Kidney (tissue), 22 donors: ENCODE data around the gene PCGF5. TPM values are rescaled to one million over a fixed set of nuclear protein-coding genes. Genes with fewer than 3 reads are reported as not detected.
A peak's percentile ranks its signal among the peaks of the same experiment; 100 is the strongest.

Experiments used
- DNase-seq, 5 donors: peaks; one replicate each; pipeline ENCODE4 v3.0.0-alpha.2; 2013 to 2020
- FAIRE-seq: peaks from 2 replicates; lab custom pipeline; 2012; peaks lifted over from hg19 to GRCh38; lab: Jason Lieb, UNC
- H3K27ac ChIP-seq, 2 donors: one replicate each; pipeline ENCODE4 v1.7.0; 2013; ENCODE audit warnings: low read depth in 2 of 2, low read length in 2 of 2, inconsistent platforms in 1 of 2
- H3K27me3 ChIP-seq: one replicate; pipeline ENCODE4 v1.7.1; 2013; ENCODE audit warnings: low read length, inconsistent platforms; ENCODE audit not compliant: control insufficient read depth, insufficient read depth
- H3K36me3 ChIP-seq, 3 donors: one replicate each; pipeline versions ENCODE4 v1.7.0 to v1.7.1; 2013; ENCODE audit warnings: low read length in 3 of 3, control low read depth in 1 of 3, inconsistent platforms in 1 of 3; ENCODE audit not compliant: insufficient read depth in 3 of 3, control insufficient read depth in 2 of 3
- H3K4me1 ChIP-seq, 3 donors: one replicate each; pipeline versions ENCODE4 v1.7.0 to v1.7.1; 2013; ENCODE audit warnings: low read length in 3 of 3, inconsistent platforms in 1 of 3, low read depth in 1 of 3; ENCODE audit not compliant: control insufficient read depth in 2 of 3, insufficient read depth in 2 of 3
- H3K4me3 ChIP-seq, 3 donors: one replicate each; pipeline versions ENCODE4 v1.7.0 to v1.8.1; 2013; ENCODE audit warnings: low read length in 3 of 3, control low read depth in 1 of 3, inconsistent platforms in 1 of 3
- H3K9ac ChIP-seq, 3 donors: one replicate each; pipeline versions ENCODE4 v1.7.0 to v1.7.1; 2013; ENCODE audit warnings: low read length in 3 of 3, control low read depth in 1 of 3, inconsistent platforms in 1 of 3
- H3K9me3 ChIP-seq, 3 donors: one replicate each; pipeline versions ENCODE4 v1.7.0 to v1.7.1; 2013; ENCODE audit warnings: low read length in 3 of 3, control low read depth in 1 of 3, inconsistent platforms in 1 of 3; ENCODE audit not compliant: control insufficient read depth in 2 of 3, insufficient read depth in 1 of 3
- CTCF ChIP-seq: IDR thresholded peaks from 3 replicates; pipeline ENCODE4 v1.5.1; 2012; ENCODE audit warnings: mild to moderate bottlenecking, moderate library complexity, borderline replicate concordance; ENCODE audit not compliant: insufficient read depth; ENCODE audit errors: extremely low read depth
- intact Hi-C: fragments of 100-400 bp; cut with DNase I; formaldehyde crosslinking; loops from one replicate; pipeline ENCODE4 v1.11.1; 2022
- long read RNA-seq, 10 donors: library from polyadenylated mRNA in 1 of 10; unstranded in 1 of 10; transcript quantifications; one replicate each; pipeline ENCODE4 v2.0.0 and lab custom pipeline, GENCODE V29; 2021 to 2026
- polyA plus RNA-seq: library from polyadenylated mRNA; stranded (reverse); fragments of 350-450 nt; fragmentation: Illumina TruSeq; extraction: RNeasy Lipid Tissue Mini Kit (QIAGEN cat#74804); gene quantifications from one replicate; pipeline ENCODE4 v1.2.3, GENCODE V29; 2014; ENCODE audit warnings: low read depth, low replicate concordance; ENCODE audit not compliant: insufficient read depth
- total RNA-seq: library from RNA; stranded (reverse); fragmentation: NEBNext Ultra II Directional; extraction: Animal tissue kit (Norgen Biotek cat#: 25700); gene quantifications from one replicate; pipeline ENCODE4 v1.2.1, GENCODE V29; 2021
- donor health status: control.
- donor health status: control.
- donor health status: control.
- donor health status: control.
- donor health status: control.
- donor health status: DM: yes; HTN: yes; CAD: no.
- donor health status: Normal renal cell carcinoma (clear cell type).

The PCGF5 gene
- total RNA-seq (49.1 TPM), polyA plus RNA-seq (26.8 TPM)
- long read RNA-seq, donor 1, full-length matches to known transcripts = 3 of 3 reads
- long read RNA-seq, donor 1, partial matches to known transcripts = 0 of 3 reads
- long read RNA-seq, donor 1, other reads (novel, unspliced or antisense) = 0 of 3 reads
- long read RNA-seq, donor 2, full-length matches to known transcripts = 7 of 7 reads
- long read RNA-seq, donor 2, partial matches to known transcripts = 0 of 7 reads
- long read RNA-seq, donor 2, other reads (novel, unspliced or antisense) = 0 of 7 reads
- long read RNA-seq, donor 3, full-length matches to known transcripts = 11 of 16 reads
- long read RNA-seq, donor 3, partial matches to known transcripts = 0 of 16 reads
- long read RNA-seq, donor 3, other reads (novel, unspliced or antisense) = 5 of 16 reads
- long read RNA-seq, donor 4, full-length matches to known transcripts = 5 of 5 reads
- long read RNA-seq, donor 4, partial matches to known transcripts = 0 of 5 reads
- long read RNA-seq, donor 4, other reads (novel, unspliced or antisense) = 0 of 5 reads
- long read RNA-seq, donor 5 = 0 reads
- long read RNA-seq, donor 6, transcript PCGF5-202 (3 exons, 973 nt) = major isoform, 6 of 6 reads
- long read RNA-seq, donor 6, partial matches to known transcripts = 0 of 6 reads
- long read RNA-seq, donor 6, other reads (novel, unspliced or antisense) = 0 of 6 reads
- long read RNA-seq, donor 7, full-length matches to known transcripts = 12 of 26 reads
- long read RNA-seq, donor 7, partial matches to known transcripts = 2 of 26 reads
- long read RNA-seq, donor 7, other reads (novel, unspliced or antisense) = 12 of 26 reads
- long read RNA-seq, donor 8, full-length matches to known transcripts = 4 of 4 reads
- long read RNA-seq, donor 8, partial matches to known transcripts = 0 of 4 reads
- long read RNA-seq, donor 8, other reads (novel, unspliced or antisense) = 0 of 4 reads
- long read RNA-seq, donor 9, full-length matches to known transcripts = 4 of 4 reads
- long read RNA-seq, donor 9, partial matches to known transcripts = 0 of 4 reads
- long read RNA-seq, donor 9, other reads (novel, unspliced or antisense) = 0 of 4 reads
- long read RNA-seq, donor 10, full-length matches to known transcripts = 4 of 4 reads
- long read RNA-seq, donor 10, partial matches to known transcripts = 0 of 4 reads
- long read RNA-seq, donor 10, other reads (novel, unspliced or antisense) = 0 of 4 reads

- DNase-seq (peak; percentile 93 to 98 (median 94)), FAIRE-seq (no peak)
- Histone ChIP-seq H3K27ac (peak within 1 kb of the TSS; percentile 87 to 90), H3K36me3 (no peaks in the 10 kb centered on the region), H3K27me3 (no peaks in the 10 kb centered on the region), H3K4me3 (peak within 1 kb of the TSS; percentile 70 to 91 (median 83)), H3K9me3 (no peaks in the 10 kb centered on the region), H3K9ac (peak within 1 kb of the TSS; percentile 58 to 90 (median 68)), H3K4me1 (peaks cover 0 to 18% (median 3%) of the 10 kb centered on the region in 3 donors)
- peak; percentile 33 for TF ChIP-seq CTCF
- intact Hi-C loops = no loop called here
Measured at GRCh38 chr10:91220194-91220953, at the start of gene PCGF5. TSS of gene PCGF5 (plus strand) at chr10:91220663. CDS start at chr10:91222872, 2,209 bp downstream.

GRCh38 chr10:91171485-91171884 is 49.0 kb upstream of the PCGF5 start:
- Histone ChIP-seq H3K9me3 (no peaks in the 10 kb centered on the region), H3K27ac (no peak overlapping the region), H3K27me3 (no peaks in the 10 kb centered on the region), H3K4me3 (no peak overlapping the region), H3K4me1 (peaks cover 0 to under 1% (median 0%) of the 10 kb centered on the region in 3 donors), H3K36me3 (no peaks in the 10 kb centered on the region), H3K9ac (no peak overlapping the region)
- intact Hi-C loops = no loop called here
- no peak for FAIRE-seq
- no peak for DNase-seq
- no peak for TF ChIP-seq CTCF

- Histone ChIP-seq H3K9ac (no peak overlapping the region), H3K36me3 (no peaks in the 10 kb centered on the region), H3K27me3 (no peaks in the 10 kb centered on the region), H3K4me1 (no peaks in the 10 kb centered on the region), H3K27ac (no peak overlapping the region), H3K4me3 (no peak overlapping the region), H3K9me3 (no peaks in the 10 kb centered on the region)
- TF ChIP-seq CTCF = no peak
- no peak for DNase-seq
- intact Hi-C loops = no loop called here
- FAIRE-seq = no peak
Measured at GRCh38 chr10:91172348-91172747, 48.1 kb upstream of the PCGF5 start.
